NB4 (cell line): ENCODE measurements around the gene DLG2.
A peak's percentile ranks its signal among the peaks of the same experiment; 100 is the strongest.

Source experiments
- DNase-seq: peaks from one replicate; pipeline ENCODE4 v3.0.0; 2010; ENCODE audit warnings: low read depth
- H3K4me3 ChIP-seq: one replicate; pipeline ENCODE4 v1.5.1; 2011; ENCODE audit warnings: mild to moderate bottlenecking, low read depth, low read length, moderate library complexity
- MYC ChIP-seq: IDR thresholded peaks from 2 replicates; pipeline ENCODE4 v1.6.1; 2011; ENCODE audit warnings: low read depth, low read length
- POLR2A ChIP-seq: IDR thresholded peaks from 2 replicates; pipeline ENCODE4 v1.6.1; 2011; ENCODE audit warnings: mild to moderate bottlenecking; ENCODE audit not compliant: insufficient read length; ENCODE audit errors: extremely low read depth
- TF ChIP-seq, protein P1 (sequence below): IDR thresholded peaks from 2 replicates; pipeline ENCODE4 v1.6.1; 2011; ENCODE audit warnings: low read depth, low read length
- TF ChIP-seq, protein P2 (sequence below): IDR thresholded peaks from one replicate; pipeline ENCODE4 v1.5.1; 2012; ENCODE audit warnings: low read depth, low read length

The DLG2 gene

GRCh38 chr11:84214557-84214956 lies 1412.6 kb downstream of the DLG2 start:
- H3K4me3 ChIP-seq = no peak overlapping the region
- TF ChIP-seq, protein P1, sequence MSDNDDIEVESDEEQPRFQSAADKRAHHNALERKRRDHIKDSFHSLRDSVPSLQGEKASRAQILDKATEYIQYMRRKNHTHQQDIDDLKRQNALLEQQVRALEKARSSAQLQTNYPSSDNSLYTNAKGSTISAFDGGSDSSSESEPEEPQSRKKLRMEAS = no peak
- TF ChIP-seq MYC (no peak), POLR2A (no peak)
- DNase-seq = no peak

DNA sequence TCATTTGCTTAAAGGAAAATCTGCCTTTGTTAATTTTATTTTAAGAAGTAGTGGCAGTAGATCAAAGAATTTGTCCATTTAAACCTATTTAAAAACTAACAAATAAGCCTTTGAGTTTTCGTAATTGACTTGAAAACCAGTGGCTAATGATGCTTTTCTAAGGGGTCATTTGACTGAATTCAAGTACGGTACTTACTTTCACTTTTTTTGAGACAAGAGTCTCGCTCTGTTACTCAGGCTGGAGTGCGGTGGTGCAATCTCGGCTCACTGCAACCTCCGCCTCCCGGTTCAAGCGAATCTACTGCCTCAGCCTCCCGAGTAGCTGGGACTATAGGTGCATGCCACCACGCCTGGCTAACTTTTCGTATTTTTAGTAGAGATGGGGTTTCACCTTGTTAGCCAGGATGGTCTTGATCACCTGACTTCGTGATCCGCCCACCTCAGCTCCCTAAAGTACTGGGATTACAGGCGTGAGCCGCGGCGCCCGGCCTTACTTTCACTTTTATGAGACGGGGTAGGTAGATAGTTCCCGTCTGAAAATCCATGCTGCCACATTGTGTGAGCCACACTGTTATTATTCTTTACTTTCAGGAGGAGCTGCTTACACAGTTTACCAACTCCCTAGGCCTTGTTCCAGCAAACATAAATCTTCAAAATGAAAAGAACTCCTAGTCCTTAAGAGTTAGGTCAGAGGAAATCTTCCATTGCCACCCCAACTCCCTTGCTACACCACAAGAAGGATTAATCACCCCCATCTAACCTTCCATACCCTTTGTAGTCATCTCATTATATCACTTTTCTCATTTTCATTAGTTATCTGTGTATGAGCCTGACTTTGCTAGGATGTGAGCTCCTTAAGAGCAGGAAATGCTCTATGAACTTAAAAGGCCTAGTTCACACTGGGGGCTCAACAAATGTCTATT lies 1414.4 kb downstream of the DLG2 start:
- no peak for DNase-seq
- TF ChIP-seq, protein P2, sequence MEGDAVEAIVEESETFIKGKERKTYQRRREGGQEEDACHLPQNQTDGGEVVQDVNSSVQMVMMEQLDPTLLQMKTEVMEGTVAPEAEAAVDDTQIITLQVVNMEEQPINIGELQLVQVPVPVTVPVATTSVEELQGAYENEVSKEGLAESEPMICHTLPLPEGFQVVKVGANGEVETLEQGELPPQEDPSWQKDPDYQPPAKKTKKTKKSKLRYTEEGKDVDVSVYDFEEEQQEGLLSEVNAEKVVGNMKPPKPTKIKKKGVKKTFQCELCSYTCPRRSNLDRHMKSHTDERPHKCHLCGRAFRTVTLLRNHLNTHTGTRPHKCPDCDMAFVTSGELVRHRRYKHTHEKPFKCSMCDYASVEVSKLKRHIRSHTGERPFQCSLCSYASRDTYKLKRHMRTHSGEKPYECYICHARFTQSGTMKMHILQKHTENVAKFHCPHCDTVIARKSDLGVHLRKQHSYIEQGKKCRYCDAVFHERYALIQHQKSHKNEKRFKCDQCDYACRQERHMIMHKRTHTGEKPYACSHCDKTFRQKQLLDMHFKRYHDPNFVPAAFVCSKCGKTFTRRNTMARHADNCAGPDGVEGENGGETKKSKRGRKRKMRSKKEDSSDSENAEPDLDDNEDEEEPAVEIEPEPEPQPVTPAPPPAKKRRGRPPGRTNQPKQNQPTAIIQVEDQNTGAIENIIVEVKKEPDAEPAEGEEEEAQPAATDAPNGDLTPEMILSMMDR = no peak
- TF ChIP-seq POLR2A (no peak), MYC (no peak)
- TF ChIP-seq, protein P1 = no peak

GRCh38 chr11:84211896-84212295 lies 1415.2 kb downstream of the DLG2 start:
- no peak overlapping the region for H3K4me3 ChIP-seq
- no peak for DNase-seq

More for the DNA sequence above, 1414.4 kb downstream of the DLG2 start:
- H3K4me3 ChIP-seq = no peak overlapping the region

DNA sequence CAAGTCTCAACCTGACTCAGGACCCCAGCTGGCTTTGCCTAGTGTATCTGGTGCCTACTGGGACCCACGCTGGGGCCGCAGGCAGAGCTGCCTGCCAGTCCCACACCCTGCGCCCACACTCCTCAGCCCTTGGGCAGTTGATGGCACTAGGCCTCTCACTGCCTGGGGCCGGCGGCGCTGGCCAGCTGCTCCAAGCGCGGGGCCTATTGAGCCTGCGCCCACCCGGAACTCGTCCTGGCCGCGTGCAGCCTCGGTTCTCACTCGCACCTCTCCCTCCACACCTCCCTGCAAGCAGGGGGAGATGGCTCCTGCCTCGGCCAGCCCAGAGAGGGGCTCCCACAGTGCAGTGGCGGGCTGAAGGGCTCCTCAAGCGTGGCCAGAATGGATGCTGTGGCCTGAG lies 1432.4 kb downstream of the DLG2 start:
- TF ChIP-seq, protein P1 = no peak
- TF ChIP-seq, protein P2 = no peak
- TF ChIP-seq MYC = no peak
- no peak for TF ChIP-seq POLR2A
- H3K4me3 ChIP-seq = no peak overlapping the region

More at GRCh38 chr11:84211896-84212295, 1415.2 kb downstream of the DLG2 start:
- TF ChIP-seq, protein P1 = no peak
- TF ChIP-seq, protein P2 = no peak
- TF ChIP-seq POLR2A = no peak

GRCh38 chr11:84193706-84194105 lies 1433.4 kb downstream of the DLG2 start:
- no peak for TF ChIP-seq POLR2A
- TF ChIP-seq MYC = no peak
- TF ChIP-seq, protein P1 = no peak
- TF ChIP-seq, protein P2 = no peak
- peak; percentile 7 for DNase-seq
- H3K4me3 ChIP-seq = no peak overlapping the region

More for the DNA sequence above, 1432.4 kb downstream of the DLG2 start:
- DNase-seq = no peak

- DNase-seq = no peak
- TF ChIP-seq, protein P1 = no peak
- TF ChIP-seq, protein P2 = no peak
- no peak for TF ChIP-seq POLR2A
- no peak for TF ChIP-seq MYC
- H3K4me3 ChIP-seq = no peak overlapping the region
These were observed 1438.6 kb downstream of the DLG2 start for GRCh38 chr11:84188521-84188920.
